Measurements from ENCODE around the gene HIPK1.

DNA sequence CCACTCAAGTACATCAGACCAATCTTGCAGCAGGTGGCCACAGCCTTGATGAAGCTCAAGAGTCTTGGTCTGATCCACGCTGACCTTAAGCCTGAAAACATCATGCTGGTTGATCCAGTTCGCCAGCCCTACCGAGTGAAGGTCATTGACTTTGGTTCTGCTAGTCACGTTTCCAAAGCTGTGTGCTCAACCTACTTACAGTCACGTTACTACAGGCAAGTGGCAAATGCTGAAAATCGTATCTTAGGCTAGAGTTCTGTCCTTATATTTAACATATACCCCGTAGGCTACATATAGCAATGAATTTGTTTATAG lies 12.1 kb downstream of the HIPK1 start:
- no peak for TF ChIP-seq POLR2AphosphoS5 (IDR thresholded peaks at IDR 0.05; ENCODE audit: borderline replicate concordance, low read depth, low read length)
- TF ChIP-seq FOXP2 (optimal IDR thresholded peaks at IDR 0.05; ENCODE audit: control extremely low read depth, extremely low read length, insufficient read depth): no peak
- TF ChIP-seq EZH2 (IDR thresholded peaks at IDR 0.05): no peak
